ENCODE measurements around the gene DOK4.

DNA sequence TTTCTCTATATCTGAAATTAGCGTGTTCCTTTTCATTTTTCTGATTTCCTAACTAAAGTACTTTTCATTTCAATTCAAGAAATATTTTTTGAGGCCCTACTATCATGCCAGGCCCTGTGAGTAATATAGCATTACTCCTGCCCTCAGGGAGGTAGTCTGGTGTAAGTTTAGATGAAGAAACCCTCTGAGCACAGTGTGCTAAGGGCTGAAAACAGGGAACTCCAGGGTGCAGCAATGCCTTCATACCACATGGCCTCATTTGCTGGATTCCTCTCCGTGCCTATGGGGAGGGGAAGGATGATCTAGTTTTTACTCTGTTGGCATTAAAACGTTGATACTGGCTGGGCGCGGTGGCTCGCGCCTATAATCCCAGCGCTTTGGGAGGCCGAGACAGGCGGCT is 34.3 kb downstream of the DOK4 start:
- TF ChIP-seq POLR2AphosphoS5 (IDR thresholded peaks at IDR 0.05; ENCODE audit: insufficient read depth in 1 of 2, low read depth in 1 of 2) (no peak), CTCF (IDR thresholded peaks at IDR 0.05) (no peak)

Measured in vagina (tissue), 2 donors.